ENCODE measurements around the gene PAX3. TPM values are rescaled to one million over a fixed set of nuclear protein-coding genes. Genes with fewer than 3 reads are reported as not detected.

Gene PAX3
- total RNA-seq, 6 donors from 2014 or later, result 1.0 TPM; not detected in 5

DNA sequence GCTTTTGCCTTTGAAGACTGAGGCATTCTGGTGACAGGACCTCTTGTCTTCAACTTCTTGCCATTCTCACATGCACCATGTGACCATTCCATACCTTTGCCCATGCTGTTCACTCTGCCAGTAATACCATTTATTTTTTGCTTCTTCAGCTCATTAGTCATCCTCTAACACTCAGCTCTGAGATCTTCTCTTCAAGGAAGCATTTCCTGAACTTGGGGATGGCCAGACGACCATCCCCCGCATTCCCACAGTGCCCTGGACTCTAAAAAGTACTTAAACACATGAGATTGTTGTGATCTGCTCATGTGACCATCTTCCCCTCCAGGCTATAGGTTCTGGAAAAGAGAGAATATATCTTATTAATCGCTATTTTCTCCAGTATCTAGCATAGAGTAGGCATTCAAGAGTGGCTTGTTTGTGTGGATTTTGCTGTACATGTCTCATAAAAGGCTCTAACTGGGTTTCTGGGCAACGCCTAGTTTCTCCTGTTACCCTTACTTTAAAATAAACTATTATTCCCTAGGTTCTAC, 33.9 kb downstream of the PAX3 start:
- DNase-seq, result no peak
- H3K9me3 ChIP-seq, result peaks cover 0 to 3% (median 0%) of the 10 kb centered on the region in 4 donors
- H3K36me3 ChIP-seq, result no peaks in the 10 kb centered on the region
- no peak overlapping the region for H3K27ac ChIP-seq
- no peaks in the 10 kb centered on the region for H3K4me1 ChIP-seq
- TF ChIP-seq CTCF (IDR thresholded peaks at IDR 0.05) (no peak), EP300 (IDR thresholded peaks at IDR 0.05) (no peak)
- no peaks in the 10 kb centered on the region for H3K27me3 ChIP-seq
- H3K4me3 ChIP-seq, result no peak overlapping the region
- 69 to 75% methylated on average over 4 of the region's 4 CpGs for WGBS, 2 donors
- ATAC-seq (ENCODE audit: low FRiP score in 2 of 2), result no peak

DNA sequence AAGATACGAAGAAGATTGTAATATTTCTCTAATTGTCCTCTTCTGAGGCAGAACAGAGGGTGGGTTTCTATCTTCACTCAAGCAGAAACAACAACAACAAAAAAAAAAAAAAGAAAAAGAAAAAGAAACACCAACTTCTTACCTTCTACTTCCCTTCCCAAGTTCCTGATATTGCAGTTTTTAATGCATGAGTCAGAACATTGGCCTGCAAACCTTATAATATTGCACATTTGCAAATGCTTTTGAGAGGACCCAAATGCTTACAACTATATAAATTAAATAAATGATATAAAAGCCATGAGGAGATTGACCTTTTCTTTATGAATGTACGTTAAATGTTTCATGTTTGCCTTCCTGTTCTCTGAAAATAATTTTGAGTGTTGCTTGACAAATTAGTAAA, 37.3 kb downstream of the PAX3 start:
- 55 to 74% methylated on average over 2 of the region's 2 CpGs for WGBS, 2 donors
- no peak overlapping the region for H3K27ac ChIP-seq
- H3K36me3 ChIP-seq, result no peaks in the 10 kb centered on the region
- no peak for ATAC-seq (ENCODE audit: low FRiP score in 2 of 2)
- no peaks in the 10 kb centered on the region for H3K27me3 ChIP-seq
- no peak overlapping the region for H3K4me3 ChIP-seq
- H3K4me1 ChIP-seq, result no peaks in the 10 kb centered on the region
- no peak for DNase-seq
- no peak for TF ChIP-seq CTCF (IDR thresholded peaks at IDR 0.05)
- TF ChIP-seq POLR2AphosphoS5 (IDR thresholded peaks at IDR 0.05), result no peak
- TF ChIP-seq POLR2A (IDR thresholded peaks at IDR 0.05), result no peak
- TF ChIP-seq EP300 (IDR thresholded peaks at IDR 0.05), result no peak
- peaks cover 0 to 3% (median 0%) of the 10 kb centered on the region in 4 donors for H3K9me3 ChIP-seq

DNA sequence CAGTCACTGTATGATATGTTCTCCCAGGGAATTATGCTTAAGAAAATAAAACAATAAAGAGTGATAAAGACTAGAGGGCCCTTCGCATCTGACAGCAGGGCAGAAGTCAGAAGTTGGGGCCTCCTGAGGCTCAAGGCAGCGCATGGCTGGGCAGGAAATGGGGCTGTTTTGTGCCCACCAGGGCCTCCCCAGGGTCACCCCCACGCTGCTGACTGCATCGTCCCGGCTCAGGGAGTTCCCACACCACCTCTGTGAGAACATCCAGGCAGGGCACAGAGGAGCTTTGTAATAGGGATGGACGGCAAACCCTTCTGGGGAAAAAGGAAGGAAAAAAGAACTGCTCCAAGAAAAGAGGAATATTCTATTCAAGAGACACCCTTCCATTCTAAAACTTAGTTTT, 41.2 kb downstream of the PAX3 start:
- H3K4me1 ChIP-seq, result no peaks in the 10 kb centered on the region
- no peak overlapping the region for H3K4me3 ChIP-seq
- WGBS, 2 donors, result 35 to 39% methylated on average over 6 of the region's 6 CpGs
- DNase-seq (peak in 1 of 2 donors; percentile 28), ATAC-seq (ENCODE audit: low FRiP score in 2 of 2) (no peak)
- no peaks in the 10 kb centered on the region for H3K36me3 ChIP-seq
- no peaks in the 10 kb centered on the region for H3K9me3 ChIP-seq
- TF ChIP-seq CTCF (IDR thresholded peaks at IDR 0.05) (no peak), POLR2AphosphoS5 (IDR thresholded peaks at IDR 0.05) (no peak), EP300 (IDR thresholded peaks at IDR 0.05) (no peak), POLR2A (IDR thresholded peaks at IDR 0.05) (no peak)
- no peaks in the 10 kb centered on the region for H3K27me3 ChIP-seq
- no peak overlapping the region for H3K27ac ChIP-seq

DNA sequence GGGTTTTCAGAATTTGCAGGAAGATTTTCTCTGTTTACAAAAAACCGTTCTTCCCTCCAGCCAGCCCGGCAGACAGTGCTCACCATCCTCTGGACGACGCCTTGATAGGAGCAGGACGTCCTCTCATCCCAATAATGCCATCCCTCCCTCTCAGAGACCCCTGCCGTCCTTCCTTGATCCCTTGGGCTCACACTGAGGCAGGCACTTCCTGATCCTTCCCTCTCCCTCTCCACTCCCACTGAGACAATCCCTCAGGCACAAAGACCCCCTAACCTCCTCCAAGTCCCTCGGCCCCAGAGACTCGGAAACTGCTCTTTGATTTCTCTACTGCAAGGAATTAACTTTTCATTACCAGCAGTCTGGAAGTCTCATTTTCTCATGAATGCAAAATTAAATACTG, 42.5 kb downstream of the PAX3 start:
- 22 to 23% methylated on average over 8 of the region's 8 CpGs for WGBS, 2 donors
- TF ChIP-seq EP300 (IDR thresholded peaks at IDR 0.05), result no peak
- no peak for TF ChIP-seq POLR2AphosphoS5 (IDR thresholded peaks at IDR 0.05)
- no peak for TF ChIP-seq POLR2A (IDR thresholded peaks at IDR 0.05)
- no peak for TF ChIP-seq CTCF (IDR thresholded peaks at IDR 0.05)
- H3K27ac ChIP-seq, result no peak overlapping the region
- no peak overlapping the region for H3K4me3 ChIP-seq
- no peaks in the 10 kb centered on the region for H3K9me3 ChIP-seq
- H3K36me3 ChIP-seq, result no peaks in the 10 kb centered on the region
- DNase-seq (no peak), ATAC-seq (ENCODE audit: low FRiP score in 2 of 2) (no peak)
- H3K4me1 ChIP-seq, result no peaks in the 10 kb centered on the region
- H3K27me3 ChIP-seq, result no peaks in the 10 kb centered on the region

DNA sequence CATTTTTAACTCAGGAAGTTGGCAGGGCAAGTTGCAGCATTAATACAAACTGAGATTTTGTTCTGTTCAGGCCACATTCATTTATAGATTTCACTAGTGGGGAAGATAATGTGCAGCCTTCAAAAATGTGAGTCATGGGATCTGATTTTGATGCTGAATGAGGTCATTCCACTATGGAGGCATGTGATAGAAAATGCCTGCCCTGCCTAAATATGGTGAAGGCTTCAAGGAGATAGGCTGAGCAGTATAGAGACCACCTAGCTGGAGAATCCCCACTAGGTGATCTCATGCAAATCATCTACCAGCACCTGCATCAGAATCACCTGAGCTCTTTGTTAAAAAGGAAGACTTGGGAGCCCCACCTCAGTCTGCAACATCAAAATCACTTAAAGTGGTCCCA, 43.7 kb downstream of the PAX3 start:
- H3K27ac ChIP-seq, result no peak overlapping the region
- no peaks in the 10 kb centered on the region for H3K4me1 ChIP-seq
- TF ChIP-seq CTCF (IDR thresholded peaks at IDR 0.05), result no peak
- TF ChIP-seq POLR2A (IDR thresholded peaks at IDR 0.05), result no peak
- TF ChIP-seq POLR2AphosphoS5 (IDR thresholded peaks at IDR 0.05), result no peak
- TF ChIP-seq EP300 (IDR thresholded peaks at IDR 0.05), result no peak
- H3K9me3 ChIP-seq, result no peaks in the 10 kb centered on the region
- H3K36me3 ChIP-seq, result no peaks in the 10 kb centered on the region
- no peaks in the 10 kb centered on the region for H3K27me3 ChIP-seq
- H3K4me3 ChIP-seq, result no peak overlapping the region
- DNase-seq (no peak), ATAC-seq (ENCODE audit: low FRiP score in 2 of 2) (no peak)

All from upper lobe of left lung (tissue), 6 donors.